Measurements from ENCODE around the gene AMBRA1. TPM values are rescaled to one million over a fixed set of nuclear protein-coding genes. Genes with fewer than 3 reads are reported as not detected.

Gene AMBRA1
- total and polyA plus RNA-seq, 4 experiments from 2014 or later, result 5.9 to 43.9 (median 30.4) TPM

GRCh38 chr11:46637546-46637945 is 43.7 kb upstream of the AMBRA1 start:
- intact Hi-C loops (cut with micrococcal nuclease), result no loop called here

GRCh38 chr11:46635557-46636139 is 41.8 kb upstream of the AMBRA1 start:
- H3K4me1 ChIP-seq (ENCODE audit: insufficient read depth, low read length), result no peaks in the 10 kb centered on the region
- H3K27ac ChIP-seq (ENCODE audit: low read depth, low read length), result no peak overlapping the region
- no peak for DNase-seq
- intact Hi-C loops (cut with micrococcal nuclease), result no loop called here
- Mint-ChIP-seq H3K4me1 (peaks cover 6 to 21% (median 14%) of the 10 kb centered on the region in 4 donors), H3K27me3 (no peaks in the 10 kb centered on the region), H3K9me3 (no peaks in the 10 kb centered on the region), H3K36me3 (peaks cover 35 to 51% of the 10 kb centered on the region in 2 donors), H3K4me3 (no peak overlapping the region), H3K27ac (no peak overlapping the region)
- ChIA-PET POLR2A (ENCODE audit: partially characterized antibody) (no interaction called here), CTCF (ENCODE audit: partially characterized antibody) (interaction anchor here (0.6 kb wide), 1 partner anchor 18 kb away, joined by 3 read pairs; the partner anchor contains the start of gene ATG13)
- peaks cover 10% of the 10 kb centered on the region for H3K36me3 ChIP-seq (ENCODE audit: insufficient read depth, low read length)
- no peaks in the 10 kb centered on the region for H3K9me3 ChIP-seq (ENCODE audit: control insufficient read depth in 1 of 2, low read length in 2 of 2)
- H3K27me3 ChIP-seq (ENCODE audit: insufficient read depth, low read length), result no peaks in the 10 kb centered on the region
- no peak overlapping the region for H3K4me3 ChIP-seq (ENCODE audit: low read length in 2 of 2)

More at GRCh38 chr11:46637546-46637945, 43.7 kb upstream of the AMBRA1 start:
- H3K4me1 ChIP-seq (ENCODE audit: insufficient read depth, low read length), result no peaks in the 10 kb centered on the region
- H3K4me3 Mint-ChIP-seq, result no peak overlapping the region
- H3K9me3 Mint-ChIP-seq, result no peaks in the 10 kb centered on the region
- no peak overlapping the region for H3K27ac ChIP-seq (ENCODE audit: low read depth, low read length)
- H3K27ac Mint-ChIP-seq, result no peak overlapping the region
- DNase-seq, result no peak
- H3K9me3 ChIP-seq (ENCODE audit: control insufficient read depth in 1 of 2, low read length in 2 of 2), result no peaks in the 10 kb centered on the region
- peaks cover 27 to 39% of the 10 kb centered on the region in 2 donors for H3K36me3 Mint-ChIP-seq
- no peak overlapping the region for H3K4me3 ChIP-seq (ENCODE audit: low read length in 2 of 2)
- H3K36me3 ChIP-seq (ENCODE audit: insufficient read depth, low read length), result peaks cover 5% of the 10 kb centered on the region
- H3K4me1 Mint-ChIP-seq, result peaks cover 8 to 27% (median 16%) of the 10 kb centered on the region in 4 donors
- ChIA-PET POLR2A (ENCODE audit: partially characterized antibody) (no interaction called here), CTCF (ENCODE audit: partially characterized antibody) (interaction anchor here (0.7 kb wide), 1 partner anchor 108 kb away, joined by 3 read pairs; no protein-coding TSS in a partner anchor)
- H3K27me3 Mint-ChIP-seq, result no peaks in the 10 kb centered on the region
- H3K27me3 ChIP-seq (ENCODE audit: insufficient read depth, low read length), result no peaks in the 10 kb centered on the region

GRCh38 chr11:46633291-46634217 is 39.7 kb upstream of the AMBRA1 start:
- Mint-ChIP-seq H3K4me3 (no peak overlapping the region), H3K27me3 (no peaks in the 10 kb centered on the region), H3K9me3 (no peaks in the 10 kb centered on the region), H3K36me3 (peaks cover 30 to 48% of the 10 kb centered on the region in 2 donors), H3K4me1 (peaks cover 5 to 19% (median 10%) of the 10 kb centered on the region in 4 donors), H3K27ac (no peak overlapping the region)
- H3K9me3 ChIP-seq (ENCODE audit: control insufficient read depth in 1 of 2, low read length in 2 of 2), result no peaks in the 10 kb centered on the region
- CTCF ChIA-PET (ENCODE audit: partially characterized antibody), result interaction anchor here (0.6 kb wide), 1 partner anchor 571 kb away, joined by 3 read pairs; no protein-coding TSS in a partner anchor
- intact Hi-C loops (cut with micrococcal nuclease), result no loop called here
- POLR2A ChIA-PET (ENCODE audit: partially characterized antibody), result no interaction called here
- no peak overlapping the region for H3K4me3 ChIP-seq (ENCODE audit: low read length in 2 of 2)
- peaks cover 4% of the 10 kb centered on the region for H3K4me1 ChIP-seq (ENCODE audit: insufficient read depth, low read length)
- H3K27me3 ChIP-seq (ENCODE audit: insufficient read depth, low read length), result no peaks in the 10 kb centered on the region
- peaks cover 15% of the 10 kb centered on the region for H3K36me3 ChIP-seq (ENCODE audit: insufficient read depth, low read length)
- no peak overlapping the region for H3K27ac ChIP-seq (ENCODE audit: low read depth, low read length)
- no peak for DNase-seq

- peaks cover 15% of the 10 kb centered on the region for H3K36me3 ChIP-seq (ENCODE audit: insufficient read depth, low read length)
- intact Hi-C loops (cut with micrococcal nuclease), result no loop called here
- no peak overlapping the region for H3K4me3 ChIP-seq (ENCODE audit: low read length in 2 of 2)
- Mint-ChIP-seq H3K4me1 (peaks cover 4 to 12% (median 8%) of the 10 kb centered on the region in 4 donors), H3K4me3 (no peak overlapping the region), H3K27ac (no peak overlapping the region), H3K9me3 (no peaks in the 10 kb centered on the region), H3K27me3 (no peaks in the 10 kb centered on the region), H3K36me3 (peaks cover 26 to 42% of the 10 kb centered on the region in 2 donors)
- DNase-seq, result no peak
- H3K27ac ChIP-seq (ENCODE audit: low read depth, low read length), result no peak overlapping the region
- H3K9me3 ChIP-seq (ENCODE audit: control insufficient read depth in 1 of 2, low read length in 2 of 2), result no peaks in the 10 kb centered on the region
- POLR2A ChIA-PET (ENCODE audit: partially characterized antibody), result interaction anchor here (0.6 kb wide), 1 partner anchor 390 kb away, joined by 3 read pairs; no protein-coding TSS in a partner anchor
- peaks cover 4% of the 10 kb centered on the region for H3K4me1 ChIP-seq (ENCODE audit: insufficient read depth, low read length)
- CTCF ChIA-PET (ENCODE audit: partially characterized antibody), result no interaction called here
- no peaks in the 10 kb centered on the region for H3K27me3 ChIP-seq (ENCODE audit: insufficient read depth, low read length)
Observed at GRCh38 chr11:46632502-46632901, 38.7 kb upstream of the AMBRA1 start.

GRCh38 chr11:46631676-46632075 is 37.9 kb upstream of the AMBRA1 start:
- peaks cover 4% of the 10 kb centered on the region for H3K4me1 ChIP-seq (ENCODE audit: insufficient read depth, low read length)
- no peak overlapping the region for H3K4me3 Mint-ChIP-seq
- no peak overlapping the region for H3K27ac ChIP-seq (ENCODE audit: low read depth, low read length)
- CTCF ChIA-PET (ENCODE audit: partially characterized antibody), result interaction anchor here (2.7 kb wide), 1 partner anchor 13 kb away, joined by 12 read pairs; the partner anchor contains the start of gene ATG13
- intact Hi-C loops (cut with micrococcal nuclease), result no loop called here
- no peak for DNase-seq
- peak overlapping the region in 1 of 7 donors; percentile 38 for H3K27ac Mint-ChIP-seq
- peaks cover 26 to 40% of the 10 kb centered on the region in 2 donors for H3K36me3 Mint-ChIP-seq
- peaks cover 15% of the 10 kb centered on the region for H3K36me3 ChIP-seq (ENCODE audit: insufficient read depth, low read length)
- no peaks in the 10 kb centered on the region for H3K27me3 Mint-ChIP-seq
- no peaks in the 10 kb centered on the region for H3K27me3 ChIP-seq (ENCODE audit: insufficient read depth, low read length)
- H3K4me1 Mint-ChIP-seq, result peaks cover 3 to 12% (median 9%) of the 10 kb centered on the region in 4 donors
- H3K9me3 ChIP-seq (ENCODE audit: control insufficient read depth in 1 of 2, low read length in 2 of 2), result no peaks in the 10 kb centered on the region
- H3K4me3 ChIP-seq (ENCODE audit: low read length in 2 of 2), result no peak overlapping the region
- H3K9me3 Mint-ChIP-seq, result no peaks in the 10 kb centered on the region
- POLR2A ChIA-PET (ENCODE audit: partially characterized antibody), result no interaction called here

GRCh38 chr11:46630237-46630636 is 36.4 kb upstream of the AMBRA1 start:
- ChIA-PET POLR2A (ENCODE audit: partially characterized antibody) (interaction anchor here (0.6 kb wide), 1 partner anchor 278 kb away, joined by 3 read pairs; no protein-coding TSS in a partner anchor), CTCF (ENCODE audit: partially characterized antibody) (interaction anchor here (2.7 kb wide), 1 partner anchor 12 kb away, joined by 12 read pairs; the partner anchor contains the start of gene ATG13)
- no peak for DNase-seq
- no peak overlapping the region for H3K27ac ChIP-seq (ENCODE audit: low read depth, low read length)
- no peak overlapping the region for H3K4me3 ChIP-seq (ENCODE audit: low read length in 2 of 2)
- peaks cover 15% of the 10 kb centered on the region for H3K36me3 ChIP-seq (ENCODE audit: insufficient read depth, low read length)
- no peaks in the 10 kb centered on the region for H3K27me3 ChIP-seq (ENCODE audit: insufficient read depth, low read length)
- peaks cover 4% of the 10 kb centered on the region for H3K4me1 ChIP-seq (ENCODE audit: insufficient read depth, low read length)
- Mint-ChIP-seq H3K4me1 (peaks cover 8 to 21% (median 13%) of the 10 kb centered on the region in 4 donors), H3K27ac (no peak overlapping the region), H3K9me3 (no peaks in the 10 kb centered on the region), H3K36me3 (peaks cover 25 to 43% of the 10 kb centered on the region in 2 donors), H3K27me3 (no peaks in the 10 kb centered on the region), H3K4me3 (no peak overlapping the region)
- intact Hi-C loops (cut with micrococcal nuclease), result no loop called here
- no peaks in the 10 kb centered on the region for H3K9me3 ChIP-seq (ENCODE audit: control insufficient read depth in 1 of 2, low read length in 2 of 2)

- intact Hi-C loops (cut with micrococcal nuclease), result no loop called here
- POLR2A ChIA-PET (ENCODE audit: partially characterized antibody), result no interaction called here
Observed at GRCh38 chr11:46628961-46629360, 35.1 kb upstream of the AMBRA1 start.

More at GRCh38 chr11:46628961-46629360, 35.1 kb upstream of the AMBRA1 start:
- CTCF ChIA-PET (ENCODE audit: partially characterized antibody), result no interaction called here
- H3K36me3 ChIP-seq (ENCODE audit: insufficient read depth, low read length), result peaks cover 23% of the 10 kb centered on the region
- peak overlapping the region in 1 of 7 donors; percentile 43 for H3K27ac Mint-ChIP-seq
- H3K4me3 ChIP-seq (ENCODE audit: low read length in 2 of 2), result no peak overlapping the region
- H3K27me3 Mint-ChIP-seq, result no peaks in the 10 kb centered on the region
- H3K9me3 ChIP-seq (ENCODE audit: control insufficient read depth in 1 of 2, low read length in 2 of 2), result no peaks in the 10 kb centered on the region
- peaks cover 10% of the 10 kb centered on the region for H3K4me1 ChIP-seq (ENCODE audit: insufficient read depth, low read length)
- H3K36me3 Mint-ChIP-seq, result peaks cover 32 to 50% of the 10 kb centered on the region in 2 donors
- no peaks in the 10 kb centered on the region for H3K9me3 Mint-ChIP-seq
- H3K27me3 ChIP-seq (ENCODE audit: insufficient read depth, low read length), result no peaks in the 10 kb centered on the region
- peaks cover 12 to 29% (median 14%) of the 10 kb centered on the region in 4 donors for H3K4me1 Mint-ChIP-seq
- no peak for DNase-seq
- H3K4me3 Mint-ChIP-seq, result peak overlapping the region in 1 of 8 donors; percentile 38
- H3K27ac ChIP-seq (ENCODE audit: low read depth, low read length), result no peak overlapping the region
